NCI-H2107 treated with DMSO at 0.1 percent for 48 hours (cell line): ENCODE results near the gene DNAH8.
"Not testable (repeated sequence)": the region's sequence is repeated elsewhere in the genome, so short reads cannot be mapped to it uniquely, and the experiment has no call there.

ENCODE experiments used
- DNase-seq: peaks from one replicate; lab custom pipeline; 2025; ENCODE audit not compliant: unreplicated experiment; lab: John Stamatoyannopoulos, UW

DNAH8 gene

GRCh38 chr6:38697846-38698245 is 17.3 kb upstream of the DNAH8 start:
- no peak for DNase-seq

- DNase-seq: not testable (repeated sequence)
Observed at GRCh38 chr6:38699702-38700101, 15.4 kb upstream of the DNAH8 start.

GRCh38 chr6:38701551-38701950 is 13.6 kb upstream of the DNAH8 start:
- DNase-seq: no peak

- peak; percentile 64 for DNase-seq
Observed at GRCh38 chr6:38702558-38703397, 12.3 kb upstream of the DNAH8 start, which contains the start of gene GLO1. GLO1 (minus strand) TSS chr6:38703145; CDS start chr6:38703054, 91 bp downstream.

GRCh38 chr6:38703949-38704590 is 11.0 kb upstream of the DNAH8 start:
- no peak for DNase-seq

- DNase-seq: no peak
Observed at GRCh38 chr6:38705924-38706323, 9.2 kb upstream of the DNAH8 start.

- no peak for DNase-seq
Observed at GRCh38 chr6:38708496-38708895, 6.6 kb upstream of the DNAH8 start.

GRCh38 chr6:38713812-38714211 is 1.3 kb upstream of the DNAH8 start:
- no peak for DNase-seq

- DNase-seq: no peak
Observed at GRCh38 chr6:38714239-38715015, 684 bp upstream of the DNAH8 start.

- DNase-seq: no peak
Observed at GRCh38 chr6:38716825-38717224, 1.7 kb downstream of the DNAH8 start.

- DNase-seq: no peak
Observed at GRCh38 chr6:38719358-38719757, 4.2 kb downstream of the DNAH8 start.

- DNase-seq: no peak
Observed at GRCh38 chr6:38720295-38720694, 5.2 kb downstream of the DNAH8 start.

- no peak for DNase-seq
Observed at GRCh38 chr6:38722038-38722437, 6.9 kb downstream of the DNAH8 start.

- DNase-seq: no peak
Observed at GRCh38 chr6:38722727-38723334, 7.7 kb downstream of the DNAH8 start.

GRCh38 chr6:38723783-38724182 is 8.7 kb downstream of the DNAH8 start:
- DNase-seq: no peak

- DNase-seq: no peak
Observed at GRCh38 chr6:38724343-38724742, 9.2 kb downstream of the DNAH8 start.

GRCh38 chr6:38725414-38726183 is 10.5 kb downstream of the DNAH8 start:
- no peak for DNase-seq

GRCh38 chr6:38728203-38728602 is 13.1 kb downstream of the DNAH8 start:
- DNase-seq: no peak

- DNase-seq: peak; percentile 3
Observed at GRCh38 chr6:38730140-38730862, 15.2 kb downstream of the DNAH8 start.

GRCh38 chr6:38736951-38737350 is 21.8 kb downstream of the DNAH8 start:
- no peak for DNase-seq
